Medulla oblongata (tissue), 1 donor: ENCODE results near the gene AP1B1.

Source experiments
- DNase-seq: peaks from one replicate; pipeline ENCODE4 v3.0.0-alpha.2; 2015; ENCODE audit errors: extremely low spot score

Gene AP1B1

DNA sequence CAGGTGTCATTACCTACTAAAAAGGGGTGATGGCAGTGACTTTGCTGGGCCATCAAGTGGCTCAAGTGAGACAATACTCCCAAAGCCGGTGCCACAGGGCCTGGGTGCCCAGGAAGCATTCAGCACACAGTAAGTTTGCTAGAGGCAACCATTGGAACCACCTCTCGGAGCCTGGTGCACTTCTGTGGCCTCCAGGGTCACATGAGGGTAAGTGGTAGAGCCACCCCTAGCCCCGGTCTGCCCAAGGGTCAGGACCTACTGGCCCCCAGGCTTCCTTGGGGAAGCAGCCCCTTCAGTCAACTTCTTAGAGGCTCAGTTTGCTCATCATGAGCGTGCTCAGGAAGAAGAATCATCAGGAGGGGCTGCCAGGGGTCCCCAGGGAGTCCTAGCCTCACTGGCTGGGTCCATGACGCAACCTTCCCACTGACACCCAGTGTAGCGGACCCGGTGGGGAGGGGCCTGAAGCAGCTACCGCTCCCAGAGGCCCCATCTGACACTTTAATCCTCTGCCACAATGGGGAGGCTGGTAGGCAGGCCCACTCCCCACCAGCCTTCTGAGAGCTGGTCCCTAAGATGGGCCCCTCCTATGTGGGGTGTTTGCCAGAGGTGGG, 55.4 kb downstream of the AP1B1 start:
- DNase-seq: no peak

DNA sequence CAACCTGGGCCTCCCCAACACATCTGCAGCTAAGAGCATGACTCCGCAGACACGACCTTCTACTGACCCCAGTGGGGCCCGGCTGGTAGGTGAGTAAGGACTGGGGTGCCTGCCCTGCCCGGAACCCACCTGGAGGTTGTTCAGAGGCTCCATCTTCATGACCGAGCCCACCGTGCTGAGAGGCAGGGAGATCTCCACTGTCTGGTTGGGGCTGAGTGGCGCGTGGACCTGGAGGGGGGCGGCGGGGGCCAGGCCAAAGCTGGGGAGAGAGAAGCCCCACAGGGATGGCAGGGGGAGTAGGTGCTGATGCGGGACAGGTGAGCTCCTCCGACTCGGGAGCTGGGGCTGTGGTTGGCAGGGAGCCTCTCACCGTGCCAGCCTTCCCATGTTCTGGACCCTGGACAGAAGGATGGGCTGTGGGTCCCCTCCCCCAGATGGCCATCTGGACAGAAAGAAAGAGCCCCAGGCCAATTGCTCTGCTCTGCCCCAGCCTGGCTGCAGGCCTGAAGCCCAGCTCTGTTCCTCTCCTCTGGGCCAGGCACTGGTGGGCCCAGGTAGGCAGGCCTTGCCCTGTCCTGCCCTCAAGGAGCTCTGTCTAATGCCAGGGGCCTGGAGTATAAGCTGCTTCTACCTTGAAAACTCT, 56.6 kb downstream of the AP1B1 start:
- DNase-seq: no peak

- no peak for DNase-seq
These were observed 57.2 kb downstream of the AP1B1 start for GRCh38 chr22:29331213-29331612.

- DNase-seq: no peak
These were observed 57.6 kb downstream of the AP1B1 start for GRCh38 chr22:29330753-29331152.

GRCh38 chr22:29330291-29330690, 58.1 kb downstream of the AP1B1 start:
- no peak for DNase-seq

DNA sequence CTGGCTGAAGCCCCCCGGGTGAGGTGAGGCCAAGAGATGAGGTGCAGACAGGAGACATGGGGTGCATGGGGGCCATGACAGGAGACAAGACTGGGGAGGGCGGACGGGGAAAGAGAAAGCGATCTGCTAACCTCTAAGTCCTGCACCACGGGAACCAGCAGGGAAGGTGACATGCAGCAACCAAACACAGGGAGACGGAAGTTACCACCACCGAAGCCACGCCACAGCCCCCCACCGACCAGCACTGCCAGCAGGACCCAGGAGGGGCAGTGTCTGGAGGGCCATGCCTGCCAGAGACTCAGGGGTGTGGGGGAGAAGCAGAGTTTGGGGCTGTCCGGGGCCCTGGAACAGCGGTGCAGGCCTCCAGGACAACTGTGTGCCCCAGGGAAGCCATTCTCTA, 58.8 kb downstream of the AP1B1 start:
- DNase-seq: no peak

GRCh38 chr22:29328566-29329500, 59.5 kb downstream of the AP1B1 start:
- DNase-seq: no peak

DNA sequence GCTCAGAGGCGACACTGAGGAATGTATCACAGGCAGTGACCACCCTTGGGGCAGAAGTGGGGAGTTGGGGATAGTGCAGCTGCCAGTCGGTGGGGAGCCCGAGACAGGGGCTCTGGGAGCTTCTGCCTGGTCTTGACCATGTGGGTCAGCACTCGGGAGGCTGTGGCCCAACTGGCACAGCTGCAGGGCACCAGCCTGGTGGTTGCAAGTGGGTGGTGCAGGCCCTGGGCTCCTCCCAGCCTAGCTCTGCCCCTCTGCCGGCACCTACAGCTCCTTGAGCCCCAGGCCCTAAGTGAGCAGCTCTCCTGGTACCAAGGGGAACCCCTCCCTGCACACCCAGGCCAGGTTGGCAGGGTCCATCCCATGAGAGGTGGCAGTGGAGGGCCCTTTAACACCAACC, 60.3 kb downstream of the AP1B1 start:
- no peak for DNase-seq

DNA sequence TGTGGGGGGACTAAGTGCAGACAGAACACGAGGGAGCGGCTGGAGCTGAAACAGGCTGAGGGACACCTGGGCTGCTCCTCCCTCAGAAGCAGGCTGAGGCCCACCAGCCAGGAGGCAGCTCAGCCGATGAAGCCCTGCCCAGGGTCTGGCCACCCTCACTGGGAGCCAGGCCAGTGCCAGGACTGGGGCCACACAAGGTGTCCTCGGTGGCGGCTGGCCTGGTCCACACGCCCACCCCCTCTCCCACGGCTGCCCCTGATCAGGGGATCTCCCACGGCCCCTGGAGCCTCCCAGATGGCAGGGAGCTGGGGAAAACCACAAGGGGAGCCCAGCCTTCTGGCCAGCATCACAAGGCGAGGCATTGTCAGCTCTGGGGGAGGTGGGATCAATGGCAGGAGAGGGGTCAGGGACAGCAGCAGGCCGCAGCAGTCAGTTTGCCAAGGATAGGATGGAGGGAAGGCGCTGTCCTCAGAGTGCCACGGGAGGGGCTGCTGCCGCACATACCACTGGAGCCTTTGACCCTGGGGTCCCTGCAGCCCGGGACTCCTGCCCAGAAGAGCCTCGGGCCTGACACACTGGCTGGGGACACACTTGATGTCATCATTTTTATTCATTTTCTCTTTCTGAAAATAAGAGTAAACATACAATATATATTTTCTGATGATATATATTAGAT, 61.1 kb downstream of the AP1B1 start:
- no peak for DNase-seq

DNA sequence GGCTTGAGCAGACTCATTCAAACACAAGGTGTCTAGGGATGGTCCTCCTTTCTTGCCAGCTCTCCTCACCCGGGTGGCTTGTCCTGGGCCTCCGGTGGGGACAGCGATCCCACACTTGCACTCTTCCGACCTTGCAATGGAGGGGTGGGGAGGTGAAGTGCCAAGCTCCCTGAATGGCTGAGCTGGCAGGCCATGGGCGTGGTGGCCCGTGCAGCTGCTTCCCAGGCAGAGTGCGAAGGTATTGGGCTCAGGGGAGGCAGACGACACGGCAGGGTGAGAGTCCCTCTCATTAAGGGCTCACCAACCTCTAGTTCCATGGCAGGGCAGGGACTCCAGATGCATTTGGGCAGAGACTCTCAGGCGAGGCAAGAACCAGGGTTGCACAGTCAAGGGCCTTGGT, 61.9 kb downstream of the AP1B1 start:
- no peak for DNase-seq

DNA sequence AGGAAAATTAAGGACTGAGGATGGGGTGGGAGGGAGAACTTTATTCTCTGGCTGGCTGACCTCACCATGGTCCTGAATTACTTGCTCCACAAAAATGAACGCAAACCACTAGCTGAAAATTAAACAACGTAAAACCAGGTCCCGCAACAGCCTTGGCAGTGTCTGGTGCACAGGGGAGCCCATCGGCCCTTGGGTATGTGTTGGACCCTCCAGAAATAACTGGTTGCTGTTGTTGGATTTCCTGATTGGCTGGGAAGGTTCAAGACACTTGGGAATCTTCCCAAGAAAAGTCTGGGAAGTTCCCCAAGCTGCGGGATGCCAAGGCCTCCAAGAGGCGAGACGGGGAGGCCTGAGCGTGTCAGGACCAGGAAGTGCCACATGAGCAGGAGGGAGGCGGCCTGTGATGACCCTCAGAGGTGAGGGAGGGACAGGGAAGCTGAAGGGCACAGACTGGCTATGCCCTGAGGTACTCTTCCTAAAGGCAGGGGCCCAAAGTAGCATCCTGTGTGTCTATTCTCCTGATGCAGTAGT, 62.5 kb downstream of the AP1B1 start:
- DNase-seq: peak; percentile 56

DNA sequence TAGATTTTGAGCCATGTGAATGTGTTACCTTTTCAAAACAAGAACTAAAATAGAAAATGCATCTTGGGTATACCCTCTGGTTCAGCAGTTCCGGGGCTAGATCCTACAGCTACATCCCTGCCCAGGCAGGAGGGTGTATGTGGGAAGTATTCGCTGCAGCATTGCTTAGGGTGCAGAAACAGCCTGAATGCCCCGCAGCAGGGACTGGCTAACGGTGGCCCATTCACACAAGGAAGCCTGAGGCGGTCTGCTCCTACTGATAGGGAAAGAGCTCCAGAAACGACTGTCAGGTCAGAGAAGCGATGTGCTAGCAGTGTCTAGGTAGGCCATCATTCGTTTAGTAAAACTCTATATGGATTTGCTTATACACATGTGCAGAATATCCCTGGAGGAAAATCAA, 63.0 kb downstream of the AP1B1 start:
- DNase-seq: no peak

DNA sequence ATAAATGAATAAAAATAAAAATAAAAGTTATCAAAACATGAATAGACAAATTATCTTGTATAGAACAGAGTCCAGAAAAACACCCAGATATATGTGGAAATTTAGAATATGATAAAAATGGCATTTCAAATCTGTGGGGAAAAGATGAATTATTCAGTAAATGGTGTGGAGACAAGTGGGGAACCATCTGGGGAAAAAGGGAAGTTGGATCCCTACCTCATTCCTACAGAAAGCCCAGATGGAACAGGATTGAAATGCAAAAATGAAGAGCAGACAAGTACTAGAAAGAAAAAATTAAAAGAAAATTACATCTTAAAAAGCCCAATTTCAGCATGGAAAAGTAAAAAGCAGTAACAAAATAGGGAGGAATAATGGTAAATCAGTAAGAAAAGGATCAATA, 64.7 kb downstream of the AP1B1 start:
- no peak for DNase-seq

GRCh38 chr22:29320546-29320945, 67.8 kb downstream of the AP1B1 start:
- DNase-seq: no peak

- no peak for DNase-seq
These were observed 69.3 kb downstream of the AP1B1 start for GRCh38 chr22:29319072-29319471.

DNA sequence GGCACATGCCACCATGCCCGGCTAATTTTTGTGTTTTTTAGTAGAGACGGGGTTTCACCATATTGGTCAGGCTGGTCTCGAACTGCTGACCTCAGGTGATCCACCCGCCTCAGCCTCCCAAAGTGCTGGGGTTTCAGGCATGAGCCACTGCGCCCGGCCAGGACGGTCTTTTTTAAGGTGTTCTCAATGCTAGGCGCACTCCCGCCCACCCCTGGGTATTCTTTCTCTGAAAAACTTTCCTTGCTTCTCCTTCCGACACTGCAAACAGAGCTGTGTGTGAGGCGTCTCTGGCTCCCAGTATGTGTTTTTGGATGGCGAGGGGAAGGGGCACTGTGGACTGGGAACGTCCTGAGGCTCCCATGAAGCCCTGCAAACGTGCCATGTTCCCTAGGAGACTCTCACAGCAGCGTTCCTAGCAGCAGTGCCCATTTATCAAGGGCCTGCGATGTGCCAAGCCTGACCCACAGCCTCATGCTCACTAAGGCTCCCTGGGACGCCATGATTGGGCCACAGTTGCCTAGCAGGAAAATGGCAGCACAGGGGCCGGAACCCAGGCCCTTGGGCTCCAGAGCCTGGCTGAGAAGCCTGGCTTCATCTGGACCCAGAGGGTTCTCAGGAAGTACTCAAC, 70.4 kb downstream of the AP1B1 start:
- DNase-seq: no peak

GRCh38 chr22:29316141-29316828, 72.1 kb downstream of the AP1B1 start:
- DNase-seq: no peak

DNA sequence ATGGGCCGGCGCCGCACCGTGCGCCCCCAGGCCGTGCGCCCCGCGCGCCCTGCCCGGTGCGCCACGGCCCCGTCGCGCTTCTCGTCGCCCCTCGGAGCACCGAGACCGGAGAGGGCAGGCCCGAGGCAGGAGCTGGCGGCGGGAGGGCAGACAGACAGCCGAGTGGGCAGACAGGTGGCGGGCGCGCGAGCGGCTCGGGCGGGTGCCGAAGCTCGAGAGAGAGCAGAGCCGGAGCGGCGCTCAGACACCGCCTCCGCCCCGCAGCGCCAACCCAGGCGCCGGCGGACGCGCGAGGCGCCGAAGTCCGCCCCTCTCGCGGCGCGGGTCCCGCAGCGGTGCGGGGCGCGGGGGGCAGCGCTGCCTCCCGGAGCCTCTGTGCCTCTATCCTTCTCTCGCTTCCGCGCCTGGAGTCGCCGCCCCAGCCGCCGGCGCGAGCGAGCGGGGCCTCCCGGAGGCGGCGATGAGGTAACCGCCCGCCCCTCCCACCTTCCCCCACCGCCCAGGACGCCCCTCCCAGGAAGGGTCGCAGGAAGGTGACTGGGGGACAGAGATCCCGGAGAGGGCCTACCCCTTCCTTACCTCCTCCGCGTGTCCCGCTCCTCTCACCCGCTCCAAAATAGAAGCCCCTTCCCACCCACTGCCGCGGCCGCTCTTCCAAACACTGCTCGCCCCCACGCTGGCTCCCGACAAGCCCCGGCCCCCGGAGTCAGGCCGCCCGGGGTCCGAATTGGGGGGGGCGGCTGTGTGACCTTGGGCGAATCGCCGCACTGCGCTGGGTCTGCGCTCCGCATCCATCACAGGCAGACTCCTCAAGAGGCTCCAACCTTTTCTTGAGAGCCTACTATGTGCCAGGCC, 72.9 kb downstream of the AP1B1 start, which contains the start of gene RASL10A:
TSS of gene RASL10A (minus strand) at position 412 of the 855 bp plus-strand sequence. CDS start 451 bp downstream, outside the sequence.
- DNase-seq: no peak

GRCh38 chr22:29314537-29315285, 73.7 kb downstream of the AP1B1 start:
- DNase-seq: no peak
